H1 (cell line): ENCODE measurements around the gene HFE. TPM values are rescaled to one million over a fixed set of nuclear protein-coding genes. Genes with fewer than 3 reads are reported as not detected.

Experiments used
- CTCF ChIA-PET: fragments of 300-600 bp; sonication (Branson Sonifier 250); formaldehyde crosslinking; loops from one replicate; lab custom pipeline; 2021; ENCODE audit not compliant: partially characterized antibody; lab: Charles Lee
- POLR2A ChIA-PET: fragments of 300-600 bp; sonication (Branson Sonifier 250); formaldehyde crosslinking; loops from one replicate; lab custom pipeline; 2021; ENCODE audit warnings: inconsistent platforms; ENCODE audit not compliant: partially characterized antibody; lab: Charles Lee
- DNase-seq, 2 experiments: peaks; one replicate each; pipeline versions ENCODE4 v3.0.0 to v3.0.0-alpha.2; 2010 to 2022; ENCODE audit warnings: low spot score in 2 of 2, low read depth in 1 of 2, mixed read lengths in 1 of 2
- FAIRE-seq: peaks from 2 replicates; lab custom pipeline; 2011; peaks lifted over from hg19 to GRCh38; lab: Jason Lieb, UNC
- H2AFZ ChIP-seq: 2 replicates; pipeline ENCODE4 v1.8.1; 2012; ENCODE audit warnings: low read length, inconsistent platforms
- H2AK5ac ChIP-seq: 2 replicates; pipeline ENCODE4 v1.6.1; 2013; ENCODE audit warnings: low read depth, low read length
- H2BK120ac ChIP-seq: replicated peaks from 2 replicates; pipeline ENCODE3; 2013; ENCODE audit warnings: low read depth, low read length, inconsistent platforms
- H2BK12ac ChIP-seq: 2 replicates; pipeline ENCODE4 v1.6.1; 2013; ENCODE audit warnings: low read depth, low read length
- H2BK15ac ChIP-seq: 2 replicates; pipeline ENCODE4 v1.6.1; 2013; ENCODE audit warnings: low read length
- H2BK20ac ChIP-seq: 2 replicates; pipeline ENCODE4 v1.6.1; 2013; ENCODE audit warnings: low read length
- H2BK5ac ChIP-seq: 2 replicates; pipeline ENCODE4 v1.6.1; 2013; ENCODE audit warnings: low read depth, low read length
- H3K14ac ChIP-seq: 2 replicates; pipeline ENCODE4 v1.6.1; 2013; ENCODE audit warnings: inconsistent platforms; ENCODE audit not compliant: insufficient read length
- H3K18ac ChIP-seq: 2 replicates; pipeline ENCODE4 v1.6.1; 2013; ENCODE audit warnings: low read length; ENCODE audit errors: extremely low read depth
- H3K23ac ChIP-seq: 2 replicates; pipeline ENCODE4 v1.6.1; 2013; ENCODE audit warnings: inconsistent platforms; ENCODE audit not compliant: insufficient read length
- H3K23me2 ChIP-seq: 2 replicates; pipeline ENCODE4 v1.6.1; 2013; ENCODE audit warnings: low read depth, low read length
- H3K27ac ChIP-seq: 2 replicates; pipeline ENCODE4 v1.6.1; 2011; ENCODE audit warnings: low read depth, low read length, inconsistent platforms
- H3K27me3 ChIP-seq, 4 experiments: replicated peaks in 1 of 4; 1 replicate in 1 of 4; 2 replicates in 3 of 4; pipeline versions ENCODE4 v1.6.1 to v1.8.1; 2011 to 2013; ENCODE audit warnings: low read length in 3 of 4, mild to moderate bottlenecking in 3 of 4, inconsistent platforms in 2 of 4, mixed read lengths in 2 of 4, moderate library complexity in 1 of 4; ENCODE audit not compliant: control insufficient read depth in 3 of 4, insufficient read depth in 3 of 4; ENCODE audit errors: extremely low read depth in 1 of 4
- H3K36me3 ChIP-seq, 4 experiments: 2 replicates each; pipeline versions ENCODE4 v1.6.1 to v1.8.1; 2011 to 2013; ENCODE audit warnings: mild to moderate bottlenecking in 4 of 4, low read length in 3 of 4, moderate library complexity in 2 of 4, control low read depth in 1 of 4, inconsistent platforms in 1 of 4; ENCODE audit not compliant: insufficient read depth in 4 of 4, control insufficient read depth in 2 of 4
- H3K4ac ChIP-seq: replicated peaks from 2 replicates; pipeline ENCODE3; 2013; ENCODE audit warnings: low read length, low read depth, mixed read lengths, inconsistent platforms; ENCODE audit not compliant: insufficient read length
- H3K4me1 ChIP-seq, 4 experiments: replicated peaks in 1 of 4; 1 replicate in 1 of 4; 2 replicates in 3 of 4; pipeline versions ENCODE4 v1.6.1 to v1.8.1; 2011 to 2013; ENCODE audit warnings: low read length in 3 of 4, inconsistent platforms in 2 of 4, mixed read lengths in 1 of 4; ENCODE audit not compliant: insufficient read depth in 4 of 4, control insufficient read depth in 3 of 4
- H3K4me2 ChIP-seq, 2 experiments: 2 replicates each; pipeline versions ENCODE4 v1.6.1 to v1.8.1; 2011 to 2013; ENCODE audit warnings: low read depth in 2 of 2, low read length in 2 of 2, control low read depth in 1 of 2, inconsistent platforms in 1 of 2, mild to moderate bottlenecking in 1 of 2; ENCODE audit not compliant: insufficient read depth in 1 of 2
- H3K4me3 ChIP-seq, 4 experiments: fragments of 200-600, 300-600 bp in 1 of 4; sonication (generic), shearing (Covaris generic), sonication (Bioruptor Twin) in 1 of 4; 2 replicates each; pipeline versions ENCODE4 v1.5.1 to v1.8.1; 2011 to 2016; ENCODE audit warnings: low read length in 4 of 4, low read depth in 3 of 4, control low read depth in 2 of 4, inconsistent platforms in 2 of 4, mild to moderate bottlenecking in 2 of 4, mixed read lengths in 1 of 4, moderate library complexity in 1 of 4; ENCODE audit not compliant: insufficient read depth in 2 of 4; ENCODE audit errors: extremely low read depth in 1 of 4
- H3K56ac ChIP-seq: replicated peaks from 2 replicates; pipeline ENCODE3; 2013; ENCODE audit warnings: low read depth, mild to moderate bottlenecking, mixed read lengths, low read length, inconsistent platforms; ENCODE audit not compliant: insufficient read length
- H3K79me1 ChIP-seq: 2 replicates; pipeline ENCODE4 v1.6.1; 2013; ENCODE audit warnings: low read depth, low read length, control low read depth
- H3K79me2 ChIP-seq, 2 experiments: 2 replicates each; pipeline versions ENCODE4 v1.6.1 to v1.8.1; 2012 to 2013; ENCODE audit warnings: low read length in 2 of 2, mild to moderate bottlenecking in 2 of 2, inconsistent platforms in 1 of 2; ENCODE audit not compliant: insufficient read depth in 2 of 2, control insufficient read depth in 1 of 2
- H3K9ac ChIP-seq, 4 experiments: replicated peaks in 1 of 4; 1 replicate in 1 of 4; 2 replicates in 3 of 4; pipeline versions ENCODE4 v1.6.1 to v1.8.1; 2011 to 2013; ENCODE audit warnings: low read depth in 3 of 4, low read length in 3 of 4, control low read depth in 2 of 4, mild to moderate bottlenecking in 2 of 4, moderate library complexity in 2 of 4, inconsistent platforms in 1 of 4; ENCODE audit errors: extremely low read depth in 1 of 4
- H3K9me3 ChIP-seq, 2 experiments: 2 replicates each; pipeline versions ENCODE4 v1.6.1 to v1.8.1; 2012 to 2013; ENCODE audit warnings: mild to moderate bottlenecking in 2 of 2, moderate library complexity in 2 of 2, control low read depth in 1 of 2, inconsistent platforms in 1 of 2, low read depth in 1 of 2, low read length in 1 of 2, mixed read lengths in 1 of 2; ENCODE audit not compliant: insufficient read depth in 2 of 2
- H4K20me1 ChIP-seq, 2 experiments: replicated peaks in 1 of 2; 2 replicates each; pipeline versions ENCODE3 to v1.8.1; 2011 to 2013; ENCODE audit warnings: inconsistent platforms in 2 of 2, low read length in 2 of 2, mild to moderate bottlenecking in 1 of 2; ENCODE audit not compliant: insufficient read depth in 2 of 2, control insufficient read depth in 1 of 2
- H4K5ac ChIP-seq: 2 replicates; pipeline ENCODE4 v1.6.1; 2013; ENCODE audit warnings: low read length, low read depth, mixed read lengths, inconsistent platforms; ENCODE audit not compliant: insufficient read length
- H4K8ac ChIP-seq: 2 replicates; pipeline ENCODE4 v1.8.0; 2013; ENCODE audit warnings: mild to moderate bottlenecking, moderate library complexity, low read length, inconsistent platforms; ENCODE audit not compliant: insufficient read depth; ENCODE audit errors: extremely low read depth
- H4K91ac ChIP-seq: replicated peaks from 2 replicates; pipeline ENCODE3; 2013; ENCODE audit warnings: low read length, mixed read lengths, inconsistent platforms; ENCODE audit not compliant: insufficient read length
- GABPA ChIP-seq: IDR thresholded peaks from 2 replicates; pipeline ENCODE4 v1.6.1; 2011; ENCODE audit warnings: mild to moderate bottlenecking, low read length, moderate library complexity, borderline replicate concordance; ENCODE audit not compliant: insufficient read depth
- POLR2AphosphoS5 ChIP-seq: IDR thresholded peaks from 2 replicates; pipeline ENCODE4 v1.6.1; 2011; ENCODE audit warnings: low read depth, low read length
- WGBS, 2 experiments: shearing (Covaris generic) in 1 of 2; methylation state at CpG; one replicate each; pipeline versions ENCODE4 v1.1.6 to v1.1.7; 2013 to 2015; ENCODE audit warnings: low lambda C conversion rate in 2 of 2, mixed read lengths in 2 of 2, inconsistent platforms in 1 of 2, low coverage in 1 of 2, missing lambda C conversion rate in 1 of 2; ENCODE audit not compliant: insufficient replicate concordance in 2 of 2, insufficient coverage in 1 of 2, insufficient read length in 1 of 2; ENCODE audit errors: extremely low coverage in 1 of 2, missing lambda C conversion rate in 1 of 2; 5-methylcytosine and 5-hydroxymethylcytosine counted together
- polyA plus RNA-seq, 7 experiments: library from polyadenylated mRNA; depleted of rRNA in 3 of 7; stranded (reverse) in 5 of 7; unstranded in 2 of 7; fragments of >200 nt in 5 of 7; fragments of 200-250 nt in 2 of 7; gene quantifications; 1 replicate in 5 of 7; 2 replicates in 1 of 7; 4 replicates in 1 of 7; pipeline versions ENCODE4 v1.2.1 to v1.2.3, GENCODE V29; 2011 to 2013; ENCODE audit warnings: missing spikeins in 2 of 7, mixed read lengths in 2 of 7
- total RNA-seq: library from RNA; stranded (reverse); fragmentation: NEBNext Ultra II Directional; extraction: Animal tissue kit (Norgen Biotek cat#: 25700); gene quantifications from 2 replicates; pipeline ENCODE4 v1.2.1, GENCODE V29; 2021

HFE gene
- total and polyA plus RNA-seq, 2 of the 8 experiments (the other 6 are each of a cell fraction or from before 2014, with no cell fraction given): 1.6 to 2.0 TPM

DNA sequence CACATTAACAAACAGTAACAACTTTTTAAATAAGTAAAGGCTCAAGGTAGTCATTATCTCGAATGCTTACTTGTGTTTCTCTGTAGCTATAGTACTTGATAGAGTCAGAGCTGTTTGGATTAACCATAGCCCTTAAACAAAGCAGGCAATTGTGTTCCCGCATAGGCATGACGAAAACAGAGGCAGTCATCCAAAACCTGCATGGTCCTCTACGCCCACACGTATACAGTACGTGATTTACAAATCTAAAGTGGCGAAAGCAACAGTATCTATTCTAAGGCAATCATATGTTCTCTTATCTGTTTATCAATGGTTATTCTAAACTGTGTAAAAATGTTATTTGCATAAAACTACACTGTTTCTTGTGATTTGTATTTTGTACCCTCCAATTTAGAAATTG is 31.8 kb downstream of the HFE start:
- Histone ChIP-seq H3K23me2 (no peaks in the 10 kb centered on the region), H2BK12ac (no peak overlapping the region), H4K20me1 (no peaks in the 10 kb centered on the region), H3K79me2 (no peaks in the 10 kb centered on the region), H3K27ac (no peak overlapping the region), H3K4me1 (peaks cover 1 to 9% (median 4%) of the 10 kb centered on the region in 4 experiments; a peak in 4 of 7 replicates), H2BK20ac (no peak overlapping the region), H3K23ac (no peak overlapping the region), H4K5ac (no peak overlapping the region), H4K8ac (no peak overlapping the region), H3K4me2 (no peak overlapping the region), H3K9me3 (no peaks in the 10 kb centered on the region), H3K56ac (no peak overlapping the region), H3K14ac (no peak overlapping the region), H2BK5ac (no peak overlapping the region), H2BK120ac (no peak overlapping the region), H3K4ac (no peak overlapping the region), H3K27me3 (no peaks in the 10 kb centered on the region), H2AK5ac (no peak overlapping the region), H3K4me3 (no peak overlapping the region), H3K18ac (no peak overlapping the region), H3K9ac (no peak overlapping the region), H2AFZ (no peak overlapping the region), H3K79me1 (no peaks in the 10 kb centered on the region), H3K36me3 (no peaks in the 10 kb centered on the region), H4K91ac (no peak overlapping the region), H2BK15ac (no peak overlapping the region)
- 76% methylated on average over 7 of the region's 7 CpGs; no CpG with 5 or more reads in 1 of the 2 experiments for WGBS, 2 experiments
- ChIA-PET CTCF (interaction anchor here (0.8 to 1.7 kb wide), 4 partner anchors 11 to 91 kb away, joined by 3 to 6 read pairs (median 4); a partner anchor contains a TSS), POLR2A (interaction anchor here (1.1 to 3.2 kb wide), 11 partner anchors 13 to 166 kb away, joined by 3 to 63 read pairs (median 7); a partner anchor contains a TSS)
- no peak for FAIRE-seq
- TF ChIP-seq GABPA (no peak), POLR2AphosphoS5 (no peak)
- DNase-seq: no peak
